A673 (cell line): ENCODE measurements around the gene ZNF717.

Experiments
- EZH2 ChIP-seq: fragments of 200-600 bp; sonication (generic); IDR thresholded peaks from 2 replicates; pipeline ENCODE4 v1.6.1; 2017; ENCODE audit warnings: borderline replicate concordance, low read depth, mild to moderate bottlenecking, mixed read lengths, antibody characterized with exemption, low read length; ENCODE audit not compliant: poor library complexity, severe bottlenecking
- TF ChIP-seq, protein P1 (sequence below): fragments of 300-800, 200-600 bp; sonication (generic); conservative IDR thresholded peaks from 2 replicates; pipeline ENCODE4 v1.5.1; 2017; ENCODE audit warnings: low read depth, mild to moderate bottlenecking, antibody characterized with exemption, low read length, moderate library complexity, mixed read lengths

GRCh38 chr3:75692061-75692460 lies 93.3 kb downstream of the ZNF717 start:
- TF ChIP-seq, protein P1, sequence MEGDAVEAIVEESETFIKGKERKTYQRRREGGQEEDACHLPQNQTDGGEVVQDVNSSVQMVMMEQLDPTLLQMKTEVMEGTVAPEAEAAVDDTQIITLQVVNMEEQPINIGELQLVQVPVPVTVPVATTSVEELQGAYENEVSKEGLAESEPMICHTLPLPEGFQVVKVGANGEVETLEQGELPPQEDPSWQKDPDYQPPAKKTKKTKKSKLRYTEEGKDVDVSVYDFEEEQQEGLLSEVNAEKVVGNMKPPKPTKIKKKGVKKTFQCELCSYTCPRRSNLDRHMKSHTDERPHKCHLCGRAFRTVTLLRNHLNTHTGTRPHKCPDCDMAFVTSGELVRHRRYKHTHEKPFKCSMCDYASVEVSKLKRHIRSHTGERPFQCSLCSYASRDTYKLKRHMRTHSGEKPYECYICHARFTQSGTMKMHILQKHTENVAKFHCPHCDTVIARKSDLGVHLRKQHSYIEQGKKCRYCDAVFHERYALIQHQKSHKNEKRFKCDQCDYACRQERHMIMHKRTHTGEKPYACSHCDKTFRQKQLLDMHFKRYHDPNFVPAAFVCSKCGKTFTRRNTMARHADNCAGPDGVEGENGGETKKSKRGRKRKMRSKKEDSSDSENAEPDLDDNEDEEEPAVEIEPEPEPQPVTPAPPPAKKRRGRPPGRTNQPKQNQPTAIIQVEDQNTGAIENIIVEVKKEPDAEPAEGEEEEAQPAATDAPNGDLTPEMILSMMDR = no peak
- TF ChIP-seq EZH2 = no peak
